NCI-H748 (cell line): ENCODE data around the gene DYDC1.
"Not testable (repeated sequence)": the region's sequence is repeated elsewhere in the genome, so short reads cannot be mapped to it uniquely, and the experiment has no call there.

ENCODE experiments used
- DNase-seq: peaks from one replicate; lab custom pipeline; 2025; ENCODE audit not compliant: unreplicated experiment; lab: John Stamatoyannopoulos, UW

The DYDC1 gene

GRCh38 chr10:80344912-80345311 lies 11.6 kb downstream of the DYDC1 start:
- DNase-seq: no peak

DNA sequence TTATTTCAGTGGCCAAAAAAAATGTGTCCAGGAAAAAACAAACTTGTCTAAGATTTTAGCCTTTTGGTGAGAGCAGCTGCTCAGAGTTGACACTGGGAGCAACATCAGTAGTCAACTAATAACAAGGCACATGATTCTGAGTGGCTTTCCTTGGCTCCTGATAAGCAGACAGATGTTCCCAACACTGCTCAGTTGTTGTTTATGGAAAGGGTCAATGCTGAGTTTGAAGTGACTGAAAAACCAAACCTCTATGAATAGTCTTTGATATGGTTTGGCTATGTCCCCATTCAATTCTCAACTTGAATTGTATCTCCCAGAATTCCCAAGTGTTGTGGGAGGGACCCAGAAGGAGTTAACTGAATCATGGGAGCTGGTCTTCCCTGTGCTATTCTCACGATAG lies 12.3 kb downstream of the DYDC1 start:
- DNase-seq: no peak

- DNase-seq: no peak
These were observed 22.6 kb downstream of the DYDC1 start for GRCh38 chr10:80333983-80334382.

- DNase-seq: no peak
These were observed 31.6 kb downstream of the DYDC1 start for GRCh38 chr10:80324891-80325364.

DNA sequence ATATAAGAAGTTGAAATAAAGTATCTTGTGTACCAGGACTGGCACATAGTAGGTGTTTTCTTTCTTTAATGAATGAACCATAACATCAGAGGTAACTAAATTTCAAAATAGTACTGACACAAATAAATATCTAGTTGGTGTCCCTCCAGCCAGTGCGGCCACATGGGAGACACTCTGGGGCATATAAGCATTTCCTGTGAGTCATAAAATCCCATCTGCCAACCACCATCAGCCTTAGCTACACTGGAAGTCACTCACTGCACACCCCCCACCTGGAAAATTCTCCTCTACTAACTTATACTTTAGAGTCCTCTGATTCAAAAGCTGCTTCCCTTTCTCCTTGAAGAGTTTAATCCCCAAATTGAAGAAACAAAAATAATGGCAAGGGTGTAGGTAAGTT lies 32.5 kb downstream of the DYDC1 start:
- no peak for DNase-seq

GRCh38 chr10:80323311-80323710 lies 33.2 kb downstream of the DYDC1 start:
- DNase-seq: no peak

DNA sequence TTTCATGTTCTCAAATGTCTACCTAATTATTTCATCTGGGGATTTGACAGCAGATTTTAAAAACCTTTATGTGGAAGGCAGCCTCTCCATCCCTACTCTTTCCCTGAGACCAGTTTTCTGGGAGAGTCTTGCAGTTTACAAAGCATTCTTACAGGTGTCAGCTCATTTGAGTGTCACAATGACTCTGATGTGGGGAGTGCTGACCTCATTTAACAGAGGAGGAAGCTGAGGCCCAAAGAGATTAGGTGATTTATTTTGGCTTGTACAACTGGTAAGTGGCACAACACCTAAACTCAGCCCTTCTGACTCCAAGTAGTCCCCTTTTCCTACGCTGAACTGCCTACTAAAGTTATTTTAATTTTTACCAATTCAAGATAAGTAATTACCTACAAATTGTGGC lies 33.8 kb downstream of the DYDC1 start:
- DNase-seq: no peak

GRCh38 chr10:80322158-80322557 lies 34.4 kb downstream of the DYDC1 start:
- DNase-seq: no peak

DNA sequence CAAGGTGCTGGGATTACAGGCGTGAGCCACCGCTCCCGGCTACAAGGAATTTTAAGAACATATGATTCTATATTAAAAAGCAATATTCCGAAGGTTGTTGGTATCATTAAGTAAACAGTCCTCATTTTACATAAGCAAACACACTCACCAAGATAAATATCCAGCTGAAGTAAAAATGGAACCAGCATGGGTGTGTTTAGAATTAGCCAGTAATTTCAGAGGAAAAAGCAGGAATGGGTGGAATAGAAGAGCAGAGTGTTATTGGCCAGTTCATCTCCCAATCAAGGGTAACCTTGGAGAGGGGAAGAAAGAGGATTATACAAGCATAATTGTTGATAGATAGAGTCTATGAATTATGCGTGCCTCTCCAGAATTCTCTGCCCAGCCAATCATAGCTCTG lies 35.4 kb downstream of the DYDC1 start:
- DNase-seq: no peak

DNA sequence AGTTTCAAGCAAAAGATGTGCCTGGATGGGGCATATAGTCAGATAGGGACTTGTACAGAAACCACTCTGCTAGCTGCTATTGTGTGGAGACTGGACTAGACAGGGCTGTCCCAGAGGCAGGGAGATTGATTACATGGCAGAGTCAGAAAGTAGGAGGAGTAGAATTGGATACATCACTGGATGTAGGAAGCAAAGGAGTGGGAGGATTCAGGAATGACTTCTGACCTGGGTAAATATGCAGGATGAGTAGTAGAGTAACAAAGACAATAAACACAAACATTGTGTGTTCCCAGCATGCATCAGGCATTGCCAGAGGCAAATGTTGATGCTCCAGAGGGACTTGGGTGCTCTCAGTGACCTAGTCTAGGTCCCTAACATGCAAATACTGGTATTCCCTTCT lies 36.2 kb downstream of the DYDC1 start:
- no peak for DNase-seq

- no peak for DNase-seq
These were observed 36.7 kb downstream of the DYDC1 start for GRCh38 chr10:80319725-80320290.

DNA sequence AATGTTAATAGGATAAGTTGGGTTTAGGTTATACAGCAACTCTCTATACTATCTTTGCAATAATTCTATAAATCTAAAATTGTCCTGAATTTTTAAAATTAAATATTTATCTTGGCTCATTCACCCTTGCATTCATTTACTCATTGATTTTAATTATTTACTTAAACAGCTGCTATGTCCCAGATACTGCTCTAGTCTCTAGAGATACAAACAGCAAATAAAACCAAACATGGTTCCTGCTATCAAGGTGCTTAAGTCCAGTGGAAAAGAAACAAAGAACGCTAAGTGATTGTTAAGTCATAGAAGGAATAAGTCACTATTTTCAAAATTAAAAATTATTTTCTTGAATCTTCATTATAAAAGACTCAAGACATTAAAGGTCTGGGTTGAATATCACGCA lies 37.2 kb downstream of the DYDC1 start:
- DNase-seq: no peak

GRCh38 chr10:80318742-80319141 lies 37.8 kb downstream of the DYDC1 start:
- no peak for DNase-seq

GRCh38 chr10:80315391-80315790 lies 41.2 kb downstream of the DYDC1 start:
- DNase-seq: no peak

GRCh38 chr10:80313523-80313922 lies 43.0 kb downstream of the DYDC1 start:
- DNase-seq: no peak

DNA sequence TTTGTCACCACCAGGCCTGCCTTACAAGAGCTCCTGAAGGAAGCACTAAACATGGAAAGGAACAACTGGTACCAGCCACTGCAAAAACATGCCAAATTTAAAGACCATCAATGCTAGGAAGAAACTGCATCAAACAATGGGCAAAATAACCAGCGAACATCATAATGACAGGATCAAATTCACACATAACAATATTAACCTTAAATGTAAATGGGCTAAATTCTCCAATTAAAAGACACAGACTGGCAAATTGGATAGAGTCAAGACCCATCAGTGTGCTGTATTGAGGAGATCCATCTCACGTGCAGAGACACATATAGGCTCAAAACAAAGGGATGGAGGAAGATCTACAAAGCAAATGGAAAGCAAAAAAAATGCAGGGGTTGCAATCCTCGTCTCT lies 50.6 kb downstream of the DYDC1 start:
- not testable (repeated sequence) for DNase-seq

DNA sequence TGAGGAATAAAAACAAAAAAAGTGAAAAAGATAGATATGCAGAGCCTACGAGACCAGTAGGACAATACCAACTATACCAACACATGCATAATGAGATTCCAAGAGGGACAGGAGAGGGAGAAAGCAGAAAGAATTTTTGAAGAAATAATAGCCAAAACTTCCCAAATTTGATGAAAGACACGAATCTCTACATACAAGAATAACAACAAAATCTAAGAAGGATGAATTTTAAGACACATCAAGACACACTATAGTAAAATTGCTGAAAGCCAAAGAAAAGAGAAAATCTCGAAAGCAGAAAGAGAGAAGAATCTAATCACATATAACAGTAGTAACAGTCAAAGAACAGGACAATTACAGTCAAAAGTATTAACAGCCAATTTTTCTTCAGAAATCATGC lies 59.6 kb downstream of the DYDC1 start:
- no peak for DNase-seq

GRCh38 chr10:80292607-80293239 lies 63.8 kb downstream of the DYDC1 start:
- no peak for DNase-seq

- DNase-seq: peak; percentile 14
These were observed 65.9 kb downstream of the DYDC1 start for GRCh38 chr10:80290474-80291220.

DNA sequence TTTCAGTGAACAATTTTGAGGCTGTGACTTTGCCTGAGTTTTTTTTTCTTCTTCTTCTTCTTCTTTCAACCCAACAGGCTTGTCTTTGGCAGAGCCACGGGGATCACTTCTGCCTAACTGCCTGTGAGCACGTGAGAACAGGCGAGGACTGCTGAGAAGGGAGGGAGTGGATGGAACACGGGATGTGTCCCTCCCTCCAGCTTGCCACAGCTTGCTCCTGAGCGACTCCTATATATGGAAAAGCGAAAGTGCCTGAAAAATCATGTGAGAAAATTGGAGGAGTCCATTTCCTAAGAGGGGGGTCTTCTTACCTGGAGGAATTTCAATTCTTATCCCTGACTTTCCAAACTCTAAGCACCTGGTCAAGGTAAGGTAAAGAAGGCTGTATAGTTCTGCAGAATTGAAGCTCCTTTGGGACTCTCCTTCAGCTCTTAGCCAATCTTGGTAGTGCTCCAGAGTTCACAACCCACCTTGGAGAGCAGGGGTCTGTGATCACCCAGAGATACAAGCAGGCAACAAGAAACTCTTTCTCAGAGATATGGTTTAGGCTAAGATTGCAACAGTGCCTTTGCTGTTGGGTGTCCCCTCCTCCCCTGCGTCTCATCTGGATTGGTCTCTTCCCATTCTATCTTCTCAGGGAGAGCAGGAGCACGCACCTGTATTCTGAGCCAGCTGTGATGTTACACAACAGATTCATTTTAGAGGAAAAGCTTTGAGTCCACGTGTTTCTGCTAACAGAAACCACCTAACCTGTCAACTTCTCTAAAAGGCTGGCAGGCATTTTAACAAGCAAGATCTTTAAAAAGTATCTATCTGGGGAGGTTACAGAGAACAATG lies 66.9 kb downstream of the DYDC1 start, which contains the start of gene MAT1A:
Gene MAT1A, minus strand, starts transcription at position 208 of the 837 bp plus-strand sequence. CDS start 235 bp downstream, outside the sequence.
- DNase-seq: peak; percentile 57

DNA sequence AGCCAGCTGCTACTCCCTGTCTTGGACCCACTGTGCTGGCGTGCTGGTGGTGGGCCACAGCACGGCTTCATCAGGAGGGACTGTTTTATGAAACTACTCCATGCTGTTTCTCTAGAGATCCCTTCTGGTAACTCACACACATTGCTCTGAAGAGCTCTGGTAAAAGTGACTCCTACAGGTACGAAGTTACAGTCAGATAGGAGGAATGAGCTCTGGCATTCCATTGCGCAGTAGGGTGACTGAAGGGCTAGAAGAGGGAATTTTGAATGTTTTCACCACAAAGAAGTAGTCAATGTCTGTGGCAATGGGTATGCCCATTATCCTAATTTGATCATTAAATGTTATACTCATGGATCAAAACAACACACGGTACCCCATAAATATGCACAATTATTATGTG lies 67.7 kb downstream of the DYDC1 start:
- no peak for DNase-seq
